Measurements from ENCODE around the gene KLRC4.
"Not testable (repeated sequence)": the region's sequence is repeated elsewhere in the genome, so short reads cannot be mapped to it uniquely, and the experiment has no call there.

- not testable (repeated sequence) for TF ChIP-seq CTCF (IDR thresholded peaks at IDR 0.05); ZFX (IDR thresholded peaks at IDR 0.05; ENCODE audit: borderline replicate concordance)
These were observed 30.8 kb downstream of the KLRC4 start for GRCh38 chr12:10378737-10379136.

Measured in 22Rv1 (cell line).